IMR-90 (cell line): ENCODE measurements around the gene PIP5K1A. TPM values are rescaled to one million over a fixed set of nuclear protein-coding genes. Genes with fewer than 3 reads are reported as not detected.

Experiments
- ATAC-seq: fragments of 200-7000 bp; cut with Tn5 transposase; 2 replicates; pipeline ENCODE4 v1.9.1; 2020; ENCODE audit warnings: low read depth, mild to moderate bottlenecking, moderate library complexity
- BruUV-seq: library from RNA; stranded (reverse); fragments of 400-500 nt; replicated peaks from 2 replicates; lab custom pipeline; 2021; lab: Mats Ljungman, UMichigan
- CTCF ChIA-PET: fragments of 300-600 bp; formaldehyde crosslinking; extraction: SDS; loops from one replicate; lab custom pipeline; 2021; ENCODE audit warnings: antibody characterized with exemption; lab: Yijun Ruan, JAX
- POLR2A ChIA-PET: fragments of 300-600 bp; sonication (Branson Sonifier 250); formaldehyde crosslinking; loops from one replicate; lab custom pipeline; 2022; ENCODE audit warnings: antibody characterized with exemption; ENCODE audit not compliant: unreplicated experiment; lab: Charles Lee
- DNase-seq: peaks from one replicate; pipeline ENCODE4 v3.0.0; 2013
- H2AFZ ChIP-seq: replicated peaks from 2 replicates; pipeline ENCODE3; 2013; ENCODE audit warnings: low read length, mild to moderate bottlenecking; ENCODE audit not compliant: poor library complexity
- H2AK5ac ChIP-seq: 2 replicates; pipeline ENCODE4 v1.6.1; 2013; ENCODE audit warnings: low read depth, low read length, inconsistent platforms
- H2AK9ac ChIP-seq: replicated peaks from 2 replicates; pipeline ENCODE3; 2013; ENCODE audit warnings: mild to moderate bottlenecking, low read depth, low read length, moderate library complexity; ENCODE audit not compliant: poor library complexity
- H2BK120ac ChIP-seq: 2 replicates; pipeline ENCODE4 v1.6.1; 2013; ENCODE audit warnings: low read depth, low read length, inconsistent platforms
- H2BK15ac ChIP-seq: 3 replicates; pipeline ENCODE4 v1.6.1; 2013; ENCODE audit warnings: low read depth, low read length, inconsistent platforms
- H2BK20ac ChIP-seq: 2 replicates; pipeline ENCODE4 v1.6.1; 2013; ENCODE audit warnings: low read depth, mild to moderate bottlenecking, inconsistent platforms, low read length, moderate library complexity
- H2BK5ac ChIP-seq: 2 replicates; pipeline ENCODE4 v1.6.1; 2013; ENCODE audit warnings: mild to moderate bottlenecking, low read depth, low read length, inconsistent platforms; ENCODE audit not compliant: poor library complexity, severe bottlenecking
- H3K14ac ChIP-seq: replicated peaks from 2 replicates; pipeline ENCODE4 v1.6.1; 2013; ENCODE audit warnings: low read depth, low read length, inconsistent platforms
- H3K18ac ChIP-seq: 2 replicates; pipeline ENCODE4 v1.6.1; 2013; ENCODE audit warnings: low read depth, low read length, control low read depth
- H3K23ac ChIP-seq: 2 replicates; pipeline ENCODE4 v1.6.1; 2013; ENCODE audit warnings: low read depth, low read length, inconsistent platforms
- H3K27ac ChIP-seq: 2 replicates; pipeline ENCODE4 v1.5.1; 2013; ENCODE audit warnings: mild to moderate bottlenecking, control low read depth, low read length; ENCODE audit not compliant: insufficient read depth
- H3K27me3 ChIP-seq: 2 replicates; pipeline ENCODE4 v1.6.1; 2013; ENCODE audit warnings: low read length; ENCODE audit not compliant: control insufficient read depth, insufficient read depth
- H3K36me3 ChIP-seq: 2 replicates; pipeline ENCODE4 v1.6.1; 2013; ENCODE audit warnings: low read length, mixed read lengths; ENCODE audit not compliant: control insufficient read depth, insufficient read depth
- H3K4ac ChIP-seq: 2 replicates; pipeline ENCODE4 v1.6.1; 2013; ENCODE audit warnings: low read depth, low read length, inconsistent platforms
- H3K4me1 ChIP-seq: 2 replicates; pipeline ENCODE4 v1.6.1; 2013; ENCODE audit warnings: low read length, mixed read lengths; ENCODE audit not compliant: control insufficient read depth, insufficient read depth
- H3K4me2 ChIP-seq: 2 replicates; pipeline ENCODE4 v1.6.1; 2013; ENCODE audit warnings: low read depth, mild to moderate bottlenecking, control low read depth, low read length, moderate library complexity
- H3K4me3 ChIP-seq: 2 replicates; pipeline ENCODE4 v1.5.1; 2013; ENCODE audit warnings: low read depth, mild to moderate bottlenecking, control low read depth, low read length, moderate library complexity; ENCODE audit not compliant: insufficient read depth
- H3K56ac ChIP-seq: 2 replicates; pipeline ENCODE4 v1.6.1; 2013; ENCODE audit warnings: low read length, inconsistent platforms; ENCODE audit not compliant: insufficient read depth; ENCODE audit errors: extremely low read depth
- H3K79me1 ChIP-seq, 2 experiments: 2 replicates each; pipeline ENCODE4 v1.6.1; 2013; ENCODE audit warnings: low read length in 2 of 2, inconsistent platforms in 1 of 2, low read depth in 1 of 2
- H3K9ac ChIP-seq: 2 replicates; pipeline ENCODE4 v1.6.1; 2013; ENCODE audit warnings: low read depth, low read length, control low read depth
- H3K9me1 ChIP-seq: 2 replicates; pipeline ENCODE4 v1.6.1; 2013; ENCODE audit warnings: low read length, inconsistent platforms; ENCODE audit not compliant: insufficient read depth
- H3K9me3 ChIP-seq: 2 replicates; pipeline ENCODE4 v1.6.1; 2013; ENCODE audit warnings: low read length; ENCODE audit not compliant: control insufficient read depth, insufficient read depth
- H4K20me1 ChIP-seq: 2 replicates; pipeline ENCODE4 v1.6.1; 2013; ENCODE audit warnings: low read length, inconsistent platforms; ENCODE audit not compliant: insufficient read depth
- H4K5ac ChIP-seq: 2 replicates; pipeline ENCODE4 v1.6.1; 2013; ENCODE audit warnings: mild to moderate bottlenecking, low read depth, low read length, control low read depth
- H4K8ac ChIP-seq, 2 experiments: 2 replicates each; pipeline ENCODE4 v1.6.1; 2013; ENCODE audit warnings: low read depth in 2 of 2, low read length in 2 of 2, control low read depth in 1 of 2, inconsistent platforms in 1 of 2
- H4K91ac ChIP-seq: 2 replicates; pipeline ENCODE4 v1.6.1; 2013; ENCODE audit warnings: low read depth, low read length, inconsistent platforms; ENCODE audit not compliant: insufficient read depth
- BHLHE40 ChIP-seq: fragments of 150-350 bp; IDR thresholded peaks from 2 replicates; pipeline ENCODE4 v1.6.1; 2016; ENCODE audit warnings: mild to moderate bottlenecking, low read depth, low read length
- FOS ChIP-seq: fragments of 150-350 bp; IDR thresholded peaks from 2 replicates; pipeline ENCODE4 v1.6.1; 2016; ENCODE audit warnings: low read depth, low read length
- MAZ ChIP-seq: IDR thresholded peaks from 2 replicates; pipeline ENCODE4 v1.6.1; 2012; ENCODE audit warnings: low read depth, mild to moderate bottlenecking, low read length, improper control_type of control experiment, moderate library complexity, borderline replicate concordance
- NFE2L2 ChIP-seq: fragments of 150-350 bp; IDR thresholded peaks from 2 replicates; pipeline ENCODE4 v1.6.1; 2016; ENCODE audit warnings: low read depth, mild to moderate bottlenecking, low read length
- POLR2A ChIP-seq: IDR thresholded peaks from 2 replicates; pipeline ENCODE4 v1.6.1; 2012; ENCODE audit warnings: mild to moderate bottlenecking, low read depth, low read length
- RCOR1 ChIP-seq: IDR thresholded peaks from 2 replicates; pipeline ENCODE4 v1.6.1; 2012; ENCODE audit warnings: mild to moderate bottlenecking, low read length, improper control_type of control experiment; ENCODE audit not compliant: insufficient replicate concordance
- RFX5 ChIP-seq: IDR thresholded peaks from 2 replicates; pipeline ENCODE4 v1.8.0; 2012; ENCODE audit warnings: low read depth, mild to moderate bottlenecking, low read length, moderate library complexity
- SMC3 ChIP-seq: fragments of 150-350 bp; IDR thresholded peaks from 2 replicates; pipeline ENCODE4 v1.6.1; 2016; ENCODE audit warnings: low read depth, mild to moderate bottlenecking, antibody characterized with exemption, low read length, moderate library complexity
- WGBS, 2 experiments: methylation state at CpG; one replicate each; pipeline versions ENCODE4 v1.1.5 to v1.1.7; 2013; ENCODE audit warnings: missing lambda C conversion rate in 2 of 2; ENCODE audit not compliant: insufficient read length in 1 of 2; ENCODE audit errors: extremely low coverage in 2 of 2; 5-methylcytosine and 5-hydroxymethylcytosine counted together
- dilution Hi-C: fragments of 300-500 bp; cut with HindIII; formaldehyde crosslinking; loops from one replicate; pipeline ENCODE4 v1.14.3; 2018; ENCODE audit warnings: low sequenced_read_pairs; ENCODE audit not compliant: unreplicated experiment
- in situ Hi-C: fragments of 300-500 bp; cut with MboI; formaldehyde crosslinking; loops from 3 replicates; pipeline ENCODE4 v1.14.3; 2019; ENCODE audit warnings: low sequenced_read_pairs, inconsistent platforms, mixed read lengths
- intact Hi-C: fragments of 100-400 bp; cut with micrococcal nuclease; formaldehyde crosslinking; loops from 2 replicates; pipeline ENCODE4 v1.10.0; 2022
- polyA plus RNA-seq, 3 experiments: library from polyadenylated mRNA; depleted of rRNA; stranded (reverse); fragments of >200 nt; gene quantifications; 2 replicates each; pipeline ENCODE4 v1.2.3, GENCODE V29; 2012; ENCODE audit warnings: low replicate concordance in 1 of 3
- total RNA-seq: library from RNA; depleted of rRNA; stranded (reverse); fragments of >200 nt; gene quantifications from 2 replicates; pipeline ENCODE4 v1.2.3, GENCODE V29; 2012
- TF ChIP-seq, protein P1 (sequence below): conservative IDR thresholded peaks from 2 replicates; pipeline ENCODE4 v1.5.1; 2012; ENCODE audit warnings: mild to moderate bottlenecking, low read depth, low read length, improper control_type of control experiment
- TF ChIP-seq, protein P2 (sequence below): fragments of 150-350 bp; IDR thresholded peaks from 2 replicates; pipeline ENCODE4 v1.6.1; 2017; ENCODE audit warnings: mild to moderate bottlenecking, antibody characterized with exemption, low read length, low read depth

PIP5K1A gene
- total and polyA plus RNA-seq, 2 of the 4 experiments (the other 2 are of a cell fraction), result 59.1 to 105 TPM

DNA sequence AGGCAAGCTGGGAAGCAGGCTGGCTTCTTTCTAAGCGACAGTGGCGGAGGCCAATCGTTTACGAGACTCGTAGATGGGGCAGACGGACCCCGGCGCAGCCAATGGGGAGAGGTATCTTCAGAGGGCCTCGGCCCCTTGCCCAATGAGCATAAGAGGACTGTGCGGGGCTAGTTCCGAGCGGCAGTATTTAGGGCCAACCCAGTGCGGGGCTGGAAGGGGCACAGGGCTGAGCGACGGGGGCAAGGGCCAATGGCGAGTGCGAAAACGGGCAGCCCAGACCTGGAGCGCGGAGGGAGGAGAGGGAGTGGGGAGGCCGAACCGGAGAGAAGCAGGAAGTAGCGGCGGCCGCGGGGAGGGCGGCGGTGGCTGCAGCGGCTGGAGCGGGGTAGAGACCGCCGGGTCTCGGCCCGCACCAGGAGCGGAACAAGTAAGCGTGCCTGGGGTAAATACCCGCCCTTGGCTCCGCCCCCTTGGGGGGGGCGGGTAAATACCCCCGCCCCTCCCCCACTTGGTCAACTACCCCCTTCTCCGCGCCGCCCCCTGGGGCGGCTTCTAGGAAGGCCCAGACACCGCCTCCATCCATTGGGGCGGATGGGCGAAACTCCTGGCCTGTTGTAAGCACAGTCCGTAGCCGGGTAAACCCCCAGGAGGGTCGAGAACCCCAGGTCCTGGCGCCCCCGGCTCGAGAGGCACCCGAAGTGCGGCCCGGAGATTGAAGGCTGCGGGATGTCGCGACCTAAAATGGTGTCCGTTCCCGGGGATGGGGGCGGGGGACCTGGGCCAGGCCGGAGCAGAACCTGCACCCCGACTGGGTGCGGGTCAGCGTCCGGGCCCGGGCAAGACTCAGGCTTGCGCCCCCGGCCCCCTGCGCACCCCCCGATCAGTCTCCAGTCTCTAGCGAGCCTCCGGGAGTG is 83.9 kb downstream of the PIP5K1A start, which contains the start of gene ZNF687:
Gene ZNF687, plus strand, starts transcription at position 331 of the 914 bp plus-strand sequence. CDS start 3,993 bp downstream, outside the sequence.
- peak within 1 kb of the TSS; percentile 59 for H3K4me3 ChIP-seq
- peaks cover 5% of the 10 kb centered on the region; the same call in 1 of the 2 replicates for H3K4me1 ChIP-seq
- in situ Hi-C loops (no loop called here), dilution Hi-C loops (no loop called here), intact Hi-C loops (loop anchor here (1.0 kb wide), 1 partner anchor 86 kb away; no protein-coding TSS in a partner anchor)
- peak within 1 kb of the TSS; percentile 63 for H3K4me2 ChIP-seq
- peak within 1 kb of the TSS; percentile 16; the same call in 1 of the 2 replicates for H2BK20ac ChIP-seq
- H3K56ac ChIP-seq, result peak within 1 kb of the TSS; percentile 77
- H3K4ac ChIP-seq, result peak within 1 kb of the TSS; percentile 96
- peak within 1 kb of the TSS; percentile 90 for H4K91ac ChIP-seq
- H3K27ac ChIP-seq, result peak within 1 kb of the TSS; percentile 84
- H3K27me3 ChIP-seq, result no peaks in the 10 kb centered on the region
- peak within 1 kb of the TSS; percentile 99 for H2AK9ac ChIP-seq
- H3K9ac ChIP-seq, result peak within 1 kb of the TSS; percentile 67
- H4K5ac ChIP-seq, result peak within 1 kb of the TSS; percentile 31
- peak within 1 kb of the TSS; percentile 71 for H2BK120ac ChIP-seq
- 1% methylated on average over 31 of the region's 74 CpGs; no CpG with 5 or more reads in 1 of the 2 experiments for WGBS, 2 experiments
- H2BK5ac ChIP-seq, result peak within 1 kb of the TSS; percentile 89
- peak; percentile 90 for ATAC-seq
- no TSS peak for BruUV-seq
- peaks cover 13 to 47% of the 10 kb centered on the region in 2 experiments for H3K79me1 ChIP-seq
- peak within 1 kb of the TSS; percentile 66 to 93 for H4K8ac ChIP-seq
- H2AK5ac ChIP-seq, result peak within 1 kb of the TSS; percentile 78
- ChIA-PET POLR2A (interaction anchor here (0.9 kb wide), 1 partner anchor 43 kb away, joined by 3 read pairs; no protein-coding TSS in a partner anchor), CTCF (no interaction called here)
- H3K23ac ChIP-seq, result peak within 1 kb of the TSS; percentile 92
- peaks cover 16% of the 10 kb centered on the region for H3K36me3 ChIP-seq
- TF ChIP-seq, protein P1, sequence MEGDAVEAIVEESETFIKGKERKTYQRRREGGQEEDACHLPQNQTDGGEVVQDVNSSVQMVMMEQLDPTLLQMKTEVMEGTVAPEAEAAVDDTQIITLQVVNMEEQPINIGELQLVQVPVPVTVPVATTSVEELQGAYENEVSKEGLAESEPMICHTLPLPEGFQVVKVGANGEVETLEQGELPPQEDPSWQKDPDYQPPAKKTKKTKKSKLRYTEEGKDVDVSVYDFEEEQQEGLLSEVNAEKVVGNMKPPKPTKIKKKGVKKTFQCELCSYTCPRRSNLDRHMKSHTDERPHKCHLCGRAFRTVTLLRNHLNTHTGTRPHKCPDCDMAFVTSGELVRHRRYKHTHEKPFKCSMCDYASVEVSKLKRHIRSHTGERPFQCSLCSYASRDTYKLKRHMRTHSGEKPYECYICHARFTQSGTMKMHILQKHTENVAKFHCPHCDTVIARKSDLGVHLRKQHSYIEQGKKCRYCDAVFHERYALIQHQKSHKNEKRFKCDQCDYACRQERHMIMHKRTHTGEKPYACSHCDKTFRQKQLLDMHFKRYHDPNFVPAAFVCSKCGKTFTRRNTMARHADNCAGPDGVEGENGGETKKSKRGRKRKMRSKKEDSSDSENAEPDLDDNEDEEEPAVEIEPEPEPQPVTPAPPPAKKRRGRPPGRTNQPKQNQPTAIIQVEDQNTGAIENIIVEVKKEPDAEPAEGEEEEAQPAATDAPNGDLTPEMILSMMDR, result no peak
- peak; percentile 64 for TF ChIP-seq POLR2A
- no peak for TF ChIP-seq NFE2L2
- TF ChIP-seq FOS, result peak; percentile 87; the same call in 1 of the 2 replicates
- no peak for TF ChIP-seq RFX5
- peak; percentile 79 for TF ChIP-seq MAZ
- TF ChIP-seq RCOR1, result no peak
- TF ChIP-seq BHLHE40, result peak; percentile 47
- TF ChIP-seq SMC3, result no peak
- TF ChIP-seq, protein P2, sequence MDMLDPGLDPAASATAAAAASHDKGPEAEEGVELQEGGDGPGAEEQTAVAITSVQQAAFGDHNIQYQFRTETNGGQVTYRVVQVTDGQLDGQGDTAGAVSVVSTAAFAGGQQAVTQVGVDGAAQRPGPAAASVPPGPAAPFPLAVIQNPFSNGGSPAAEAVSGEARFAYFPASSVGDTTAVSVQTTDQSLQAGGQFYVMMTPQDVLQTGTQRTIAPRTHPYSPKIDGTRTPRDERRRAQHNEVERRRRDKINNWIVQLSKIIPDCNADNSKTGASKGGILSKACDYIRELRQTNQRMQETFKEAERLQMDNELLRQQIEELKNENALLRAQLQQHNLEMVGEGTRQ, result no peak
- H2AFZ ChIP-seq, result peak within 1 kb of the TSS; percentile 97
- peak; percentile 100 for DNase-seq
- peak within 1 kb of the TSS; percentile 90 for H3K14ac ChIP-seq
- no peaks in the 10 kb centered on the region for H3K9me3 ChIP-seq
- H3K9me1 ChIP-seq, result no peaks in the 10 kb centered on the region
- H4K20me1 ChIP-seq, result peaks cover 16% of the 10 kb centered on the region; the same call in 1 of the 2 replicates
- H2BK15ac ChIP-seq, result peak within 1 kb of the TSS; percentile 63; the same call in 2 of the 3 replicates
- H3K18ac ChIP-seq, result peak within 1 kb of the TSS; percentile 51
